Bronchial epithelial cell (primary cell): ENCODE results near the gene PIEZO2. TPM values are rescaled to one million over a fixed set of nuclear protein-coding genes. Genes with fewer than 3 reads are reported as not detected.
"Not testable (repeated sequence)": the region's sequence is repeated elsewhere in the genome, so short reads cannot be mapped to it uniquely, and the experiment has no call there.

Source experiments
- DNase-seq: peaks from one replicate; pipeline ENCODE4 v3.0.0-alpha.2; 2010; ENCODE audit warnings: low read depth
- FAIRE-seq: peaks from 2 replicates; lab custom pipeline; 2011; peaks lifted over from hg19 to GRCh38; lab: Jason Lieb, UNC
- H3K27me3 ChIP-seq: 2 replicates; pipeline ENCODE4 v1.5.1; 2011; ENCODE audit warnings: low read length; ENCODE audit not compliant: control insufficient read depth, insufficient read depth
- H3K36me3 ChIP-seq: 2 replicates; pipeline ENCODE4 v1.5.1; 2011; ENCODE audit warnings: low read length; ENCODE audit not compliant: control insufficient read depth, insufficient read depth
- H3K4me3 ChIP-seq: 2 replicates; pipeline ENCODE4 v1.5.1; 2011; ENCODE audit warnings: mild to moderate bottlenecking, low read depth, low read length, control low read depth
- total RNA-seq: library from RNA; depleted of rRNA; stranded (reverse); fragments of >200 nt; gene quantifications from 2 replicates; pipeline ENCODE4 v1.2.1, GENCODE V29; 2014
- TF ChIP-seq, protein P1 (sequence below): IDR thresholded peaks from 2 replicates; pipeline ENCODE4 v1.5.1; 2011; ENCODE audit warnings: mild to moderate bottlenecking, moderate library complexity, low read length, control low read depth, inconsistent platforms; ENCODE audit not compliant: insufficient read depth, severe bottlenecking

Gene PIEZO2
- total RNA-seq, 1 donor from 2014 or later = 1.3 TPM

DNA sequence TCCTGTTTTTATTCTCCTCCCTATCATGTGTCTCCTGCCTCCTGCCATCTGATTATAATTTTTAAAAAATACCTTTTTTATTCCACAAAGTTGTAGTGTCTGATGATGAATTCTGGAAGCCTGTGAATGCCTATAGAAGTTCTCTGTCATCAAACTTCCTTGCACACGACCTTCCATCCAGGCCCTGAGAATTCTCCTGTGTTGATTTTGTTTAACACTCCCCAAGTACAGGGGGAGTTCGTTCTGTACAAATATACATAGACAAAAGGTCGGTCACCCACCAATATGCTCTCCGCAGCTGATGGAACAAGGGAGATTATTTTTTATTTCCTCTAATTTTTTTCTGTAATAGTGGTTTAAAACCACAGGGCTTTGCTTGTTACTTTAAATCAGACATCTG, 232.5 kb downstream of the PIEZO2 start:
- FAIRE-seq = no peak
- H3K36me3 ChIP-seq = no peaks in the 10 kb centered on the region
- no peak for DNase-seq
- H3K27me3 ChIP-seq = no peaks in the 10 kb centered on the region
- H3K4me3 ChIP-seq = no peak overlapping the region
- TF ChIP-seq, protein P1, sequence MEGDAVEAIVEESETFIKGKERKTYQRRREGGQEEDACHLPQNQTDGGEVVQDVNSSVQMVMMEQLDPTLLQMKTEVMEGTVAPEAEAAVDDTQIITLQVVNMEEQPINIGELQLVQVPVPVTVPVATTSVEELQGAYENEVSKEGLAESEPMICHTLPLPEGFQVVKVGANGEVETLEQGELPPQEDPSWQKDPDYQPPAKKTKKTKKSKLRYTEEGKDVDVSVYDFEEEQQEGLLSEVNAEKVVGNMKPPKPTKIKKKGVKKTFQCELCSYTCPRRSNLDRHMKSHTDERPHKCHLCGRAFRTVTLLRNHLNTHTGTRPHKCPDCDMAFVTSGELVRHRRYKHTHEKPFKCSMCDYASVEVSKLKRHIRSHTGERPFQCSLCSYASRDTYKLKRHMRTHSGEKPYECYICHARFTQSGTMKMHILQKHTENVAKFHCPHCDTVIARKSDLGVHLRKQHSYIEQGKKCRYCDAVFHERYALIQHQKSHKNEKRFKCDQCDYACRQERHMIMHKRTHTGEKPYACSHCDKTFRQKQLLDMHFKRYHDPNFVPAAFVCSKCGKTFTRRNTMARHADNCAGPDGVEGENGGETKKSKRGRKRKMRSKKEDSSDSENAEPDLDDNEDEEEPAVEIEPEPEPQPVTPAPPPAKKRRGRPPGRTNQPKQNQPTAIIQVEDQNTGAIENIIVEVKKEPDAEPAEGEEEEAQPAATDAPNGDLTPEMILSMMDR = no peak

DNA sequence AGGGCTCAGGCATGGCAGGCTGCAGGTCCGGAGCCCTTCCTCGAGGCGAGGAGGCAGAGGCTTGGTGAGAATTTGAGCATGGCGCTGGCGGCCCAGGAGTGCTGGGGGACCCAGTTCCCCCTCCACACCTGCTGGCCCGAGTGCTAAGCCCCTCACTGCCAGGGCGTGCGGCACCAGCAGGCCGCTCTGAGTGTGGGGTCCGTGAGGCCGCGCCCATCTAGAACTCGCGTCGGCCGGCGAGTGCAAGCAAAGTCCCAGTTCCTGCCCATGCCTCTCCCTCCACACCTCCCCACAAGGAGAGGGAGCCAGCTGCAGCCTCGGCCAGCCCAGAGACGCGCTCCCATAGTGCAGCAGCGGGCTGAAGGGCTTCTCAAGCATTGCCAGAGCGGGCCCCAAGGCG, 233.0 kb downstream of the PIEZO2 start:
- no peaks in the 10 kb centered on the region for H3K36me3 ChIP-seq
- no peak for FAIRE-seq
- DNase-seq = no peak
- H3K27me3 ChIP-seq = no peaks in the 10 kb centered on the region
- TF ChIP-seq, protein P1 = no peak
- H3K4me3 ChIP-seq = no peak overlapping the region

DNA sequence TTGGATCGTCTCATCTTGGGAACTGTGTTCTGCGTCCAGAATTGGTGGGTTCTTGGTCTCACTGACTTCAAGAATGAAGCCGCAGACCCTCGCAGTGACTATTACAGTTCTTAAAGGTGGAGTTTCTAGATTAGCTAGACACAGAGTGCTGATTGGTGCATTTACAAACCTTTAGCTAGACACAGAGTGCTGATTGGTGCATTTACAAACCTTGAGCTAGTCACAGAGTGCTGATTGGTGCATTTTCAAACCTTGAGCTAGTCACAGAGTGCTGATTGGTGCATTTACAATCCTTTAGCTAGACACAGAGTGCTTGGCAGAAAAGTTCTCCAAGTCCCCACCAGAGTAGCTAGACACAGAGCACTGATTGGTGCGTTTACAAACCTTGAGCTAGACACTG, 233.6 kb downstream of the PIEZO2 start:
- H3K4me3 ChIP-seq, H3K27me3 ChIP-seq, H3K36me3 ChIP-seq, DNase-seq, FAIRE-seq: not testable (repeated sequence)

DNA sequence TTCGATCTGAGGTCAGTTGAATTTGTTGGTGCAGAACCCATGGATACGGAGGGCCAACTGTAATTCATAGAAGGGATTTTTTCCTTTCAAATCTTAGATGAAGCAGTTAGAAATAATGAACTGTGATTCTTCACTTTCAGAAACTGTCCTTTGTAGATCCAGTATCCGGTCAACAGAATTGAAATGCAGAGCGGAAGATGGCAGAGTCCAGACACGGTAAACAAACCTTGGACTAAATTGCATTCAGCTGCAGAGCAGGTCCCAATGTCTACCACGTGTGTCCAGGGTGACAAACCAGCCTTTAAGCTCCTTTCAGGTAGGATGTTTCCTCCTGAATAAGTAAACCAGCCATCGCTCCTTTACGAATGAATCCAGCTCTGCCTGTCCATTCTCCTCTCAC, 234.8 kb downstream of the PIEZO2 start:
- DNase-seq, H3K36me3 ChIP-seq, FAIRE-seq: not testable (repeated sequence)

DNA sequence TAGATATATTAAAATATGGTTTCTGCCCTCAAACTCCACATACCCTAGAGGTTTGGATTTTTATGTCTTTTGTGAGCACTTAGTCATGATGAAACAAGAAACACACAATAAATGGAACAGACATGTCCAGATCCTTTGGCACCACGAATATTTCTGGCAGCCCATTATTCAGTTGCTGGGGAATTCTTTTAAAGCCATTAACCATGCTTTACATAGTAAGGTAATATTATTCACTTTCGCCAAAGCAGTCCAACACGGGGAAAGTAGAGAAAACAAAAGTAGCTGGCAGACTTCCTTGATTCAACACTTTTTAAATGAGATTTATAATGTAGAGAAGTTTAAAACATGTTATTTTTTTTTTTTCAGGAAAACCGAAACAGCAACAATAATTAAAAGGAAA, 235.4 kb downstream of the PIEZO2 start:
- no peaks in the 10 kb centered on the region for H3K36me3 ChIP-seq
- H3K27me3 ChIP-seq = no peaks in the 10 kb centered on the region
- no peak overlapping the region for H3K4me3 ChIP-seq
- FAIRE-seq (no peak), DNase-seq (no peak)
- TF ChIP-seq, protein P1 = no peak

More for the DNA sequence above, 234.8 kb downstream of the PIEZO2 start:
- not testable (repeated sequence) for H3K27me3 ChIP-seq, H3K4me3 ChIP-seq

DNA sequence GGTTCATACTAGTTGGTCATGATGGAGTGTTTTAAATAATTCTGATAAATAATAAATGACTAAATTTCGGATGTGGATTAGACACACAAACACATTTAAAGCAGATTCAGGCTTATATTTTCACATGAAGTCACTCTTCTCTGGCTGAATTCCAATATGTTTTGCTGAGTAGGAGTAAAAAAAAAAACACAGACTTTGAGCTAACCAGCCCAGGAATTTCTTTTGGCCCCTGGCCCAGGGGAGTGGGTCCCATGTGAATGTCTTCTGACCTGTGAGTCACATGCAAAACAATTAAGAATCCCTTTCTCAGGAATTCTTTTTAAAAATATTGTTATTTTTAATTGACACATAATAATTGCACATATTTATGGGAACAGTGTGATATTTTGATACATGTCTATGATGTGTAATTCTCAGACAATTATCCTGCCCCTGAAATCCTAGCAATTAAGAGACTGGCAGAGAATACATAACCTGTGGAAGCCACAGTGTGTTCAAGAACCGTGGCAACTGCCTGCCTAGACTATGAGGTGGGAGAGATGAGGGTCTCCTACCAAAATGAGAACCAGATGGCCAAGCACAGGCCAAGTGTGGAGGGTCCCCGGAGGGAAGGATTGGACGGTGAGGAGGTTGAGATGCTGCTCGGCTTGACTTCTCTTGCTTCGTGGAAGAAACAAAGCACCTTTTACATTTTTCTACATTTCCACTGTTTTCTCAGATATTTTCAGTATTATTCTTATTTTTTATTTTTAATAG, 236.4 kb downstream of the PIEZO2 start:
- Histone ChIP-seq H3K36me3 (no peaks in the 10 kb centered on the region), H3K27me3 (no peaks in the 10 kb centered on the region), H3K4me3 (no peak overlapping the region)
- FAIRE-seq (no peak), DNase-seq (no peak)
- TF ChIP-seq, protein P1 = no peak

DNA sequence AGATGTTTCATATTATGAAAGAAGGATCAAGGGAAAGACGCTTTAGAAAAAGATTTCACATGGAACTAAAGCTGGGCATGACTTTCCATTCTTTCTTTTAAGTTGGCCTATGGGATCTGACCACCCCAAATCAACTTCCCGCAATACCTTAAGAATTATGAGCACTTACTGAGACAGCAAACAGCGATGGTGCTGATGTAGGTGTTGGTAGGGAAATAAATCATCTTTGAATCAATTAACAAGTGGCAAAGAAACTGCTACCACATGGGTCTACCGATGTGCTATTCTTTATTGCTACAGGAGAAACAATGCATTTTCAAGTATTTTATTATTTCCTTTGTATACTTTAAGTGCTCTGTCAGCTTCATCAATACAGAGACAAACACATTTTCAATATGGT, 239.6 kb downstream of the PIEZO2 start:
- Histone ChIP-seq H3K4me3 (no peak overlapping the region), H3K27me3 (no peaks in the 10 kb centered on the region), H3K36me3 (no peaks in the 10 kb centered on the region)
- TF ChIP-seq, protein P1 = no peak
- DNase-seq (no peak), FAIRE-seq (no peak)
